GM20431 (cell line): ENCODE measurements around the gene B3GNT3.

Experiments used
- in situ Hi-C: fragments of 300-500 bp; cut with MseI, MboI; formaldehyde crosslinking; loops from one replicate; pipeline ENCODE4 v1.15.0; 2020; ENCODE audit warnings: low sequenced_read_pairs; ENCODE audit not compliant: unreplicated experiment

Gene B3GNT3

GRCh38 chr19:17854061-17854460 lies 59.1 kb downstream of the B3GNT3 start:
- in situ Hi-C loops = no loop called here

- in situ Hi-C loops = no loop called here
These were observed 60.6 kb downstream of the B3GNT3 start for GRCh38 chr19:17855280-17856152.

GRCh38 chr19:17859533-17860330 lies 64.8 kb downstream of the B3GNT3 start, which contains the start of gene RPL18A:
TSS of gene RPL18A (plus strand) at chr19:17859910. CDS start at chr19:17859957, 47 bp downstream.
- in situ Hi-C loops = no loop called here

GRCh38 chr19:17860331-17860992 lies 65.5 kb downstream of the B3GNT3 start:
- in situ Hi-C loops = no loop called here

GRCh38 chr19:17860993-17861360 lies 66.0 kb downstream of the B3GNT3 start:
- in situ Hi-C loops = no loop called here

- in situ Hi-C loops = no loop called here
These were observed 66.8 kb downstream of the B3GNT3 start for GRCh38 chr19:17861542-17862402.

GRCh38 chr19:17862711-17863519 lies 68.0 kb downstream of the B3GNT3 start:
- in situ Hi-C loops = no loop called here
